ENCODE results near the gene FASTKD3.

The FASTKD3 gene

GRCh38 chr5:7881091-7881490 lies 12.3 kb upstream of the FASTKD3 start:
- no peak for DNase-seq (ENCODE audit: low spot score)
- in situ Hi-C loops (cut with MboI; ENCODE audit: low pct_unique_long_range_greater_than_20kb, low sequenced_read_pairs, unreplicated experiment), result no loop called here
- no peak for TF ChIP-seq CTCF (IDR thresholded peaks at IDR 0.05; ENCODE audit: extremely low read depth, insufficient read depth, missing control alignments)

GRCh38 chr5:7878381-7878873 lies 9.6 kb upstream of the FASTKD3 start:
- in situ Hi-C loops (cut with MboI; ENCODE audit: low pct_unique_long_range_greater_than_20kb, low sequenced_read_pairs, unreplicated experiment), result no loop called here
- peak; percentile 67 for DNase-seq (ENCODE audit: low spot score)
- no peak for TF ChIP-seq CTCF (IDR thresholded peaks at IDR 0.05; ENCODE audit: extremely low read depth, insufficient read depth, missing control alignments)

GRCh38 chr5:7877851-7878250 lies 9.0 kb upstream of the FASTKD3 start:
- in situ Hi-C loops (cut with MboI; ENCODE audit: low pct_unique_long_range_greater_than_20kb, low sequenced_read_pairs, unreplicated experiment), result no loop called here
- TF ChIP-seq CTCF (IDR thresholded peaks at IDR 0.05; ENCODE audit: extremely low read depth, insufficient read depth, missing control alignments), result no peak
- DNase-seq (ENCODE audit: low spot score), result no peak

GRCh38 chr5:7876867-7877266 lies 8.0 kb upstream of the FASTKD3 start:
- TF ChIP-seq CTCF (IDR thresholded peaks at IDR 0.05; ENCODE audit: extremely low read depth, insufficient read depth, missing control alignments), result no peak
- DNase-seq (ENCODE audit: low spot score), result peak; percentile 15
- in situ Hi-C loops (cut with MboI; ENCODE audit: low pct_unique_long_range_greater_than_20kb, low sequenced_read_pairs, unreplicated experiment), result no loop called here

- in situ Hi-C loops (cut with MboI; ENCODE audit: low pct_unique_long_range_greater_than_20kb, low sequenced_read_pairs, unreplicated experiment), result no loop called here
- no peak for DNase-seq (ENCODE audit: low spot score)
- no peak for TF ChIP-seq CTCF (IDR thresholded peaks at IDR 0.05; ENCODE audit: extremely low read depth, insufficient read depth, missing control alignments)
These were observed 6.3 kb upstream of the FASTKD3 start for GRCh38 chr5:7875151-7875550.

- no peak for TF ChIP-seq CTCF (IDR thresholded peaks at IDR 0.05; ENCODE audit: extremely low read depth, insufficient read depth, missing control alignments)
- in situ Hi-C loops (cut with MboI; ENCODE audit: low pct_unique_long_range_greater_than_20kb, low sequenced_read_pairs, unreplicated experiment), result no loop called here
- DNase-seq (ENCODE audit: low spot score), result no peak
These were observed 5.8 kb upstream of the FASTKD3 start for GRCh38 chr5:7874639-7875038.

GRCh38 chr5:7873216-7873615 lies 4.4 kb upstream of the FASTKD3 start:
- in situ Hi-C loops (cut with MboI; ENCODE audit: low pct_unique_long_range_greater_than_20kb, low sequenced_read_pairs, unreplicated experiment), result no loop called here
- no peak for DNase-seq (ENCODE audit: low spot score)
- no peak for TF ChIP-seq CTCF (IDR thresholded peaks at IDR 0.05; ENCODE audit: extremely low read depth, insufficient read depth, missing control alignments)
